GM19193 (cell line): ENCODE results near the gene AFF3.

Experiments
- POLR2A ChIP-seq: IDR thresholded peaks from 4 replicates; pipeline ENCODE4 v1.6.1; 2011; ENCODE audit not compliant: insufficient read depth, insufficient read length; ENCODE audit errors: extremely low read depth

The AFF3 gene

GRCh38 chr2:99777656-99778290 is 364.6 kb downstream of the AFF3 start:
- no peak for TF ChIP-seq POLR2A

GRCh38 chr2:99776906-99777646 is 365.3 kb downstream of the AFF3 start:
- no peak for TF ChIP-seq POLR2A

- no peak for TF ChIP-seq POLR2A
Observed at GRCh38 chr2:99776206-99776905, 366.0 kb downstream of the AFF3 start.

- TF ChIP-seq POLR2A, result no peak
Observed at GRCh38 chr2:99775585-99775984, 366.8 kb downstream of the AFF3 start.

- no peak for TF ChIP-seq POLR2A
Observed at GRCh38 chr2:99772591-99773331, 369.6 kb downstream of the AFF3 start.

GRCh38 chr2:99771681-99772333 is 370.6 kb downstream of the AFF3 start:
- TF ChIP-seq POLR2A, result no peak

- TF ChIP-seq POLR2A, result no peak
Observed at GRCh38 chr2:99770876-99771275, 371.5 kb downstream of the AFF3 start.

- no peak for TF ChIP-seq POLR2A
Observed at GRCh38 chr2:99765731-99766318, 376.6 kb downstream of the AFF3 start.

- TF ChIP-seq POLR2A, result no peak
Observed at GRCh38 chr2:99763764-99764163, 378.6 kb downstream of the AFF3 start.

- no peak for TF ChIP-seq POLR2A
Observed at GRCh38 chr2:99762714-99763113, 379.7 kb downstream of the AFF3 start.

GRCh38 chr2:99757611-99758114 is 384.7 kb downstream of the AFF3 start:
- TF ChIP-seq POLR2A, result no peak

GRCh38 chr2:99756059-99756458 is 386.3 kb downstream of the AFF3 start:
- no peak for TF ChIP-seq POLR2A

- no peak for TF ChIP-seq POLR2A
Observed at GRCh38 chr2:99754210-99754609, 388.2 kb downstream of the AFF3 start.

- TF ChIP-seq POLR2A, result no peak
Observed at GRCh38 chr2:99753505-99753904, 388.9 kb downstream of the AFF3 start.

GRCh38 chr2:99748344-99748743 is 394.0 kb downstream of the AFF3 start:
- TF ChIP-seq POLR2A, result no peak

GRCh38 chr2:99747842-99748241 is 394.5 kb downstream of the AFF3 start:
- TF ChIP-seq POLR2A, result no peak
